OCI-LY3 (cell line): Measurements from ENCODE around the gene MRAP2.

Source experiments
- EZH2phosphoT487 ChIP-seq: fragments of 200-600 bp; shearing (Covaris generic); IDR thresholded peaks from 2 replicates; pipeline ENCODE4 v1.6.1; 2018; ENCODE audit warnings: antibody characterized with exemption, mixed run types, low read depth
- TF ChIP-seq, protein P1 (sequence below): fragments of 200-600, 300-600 bp; sonication (generic); IDR thresholded peaks from 2 replicates; pipeline ENCODE4 v1.5.1; 2014; ENCODE audit warnings: antibody characterized with exemption, low read length, low read depth

GRCh38 chr6:84007871-84008270 lies 25.7 kb upstream of the MRAP2 start:
- TF ChIP-seq EZH2phosphoT487 = no peak
- TF ChIP-seq, protein P1, sequence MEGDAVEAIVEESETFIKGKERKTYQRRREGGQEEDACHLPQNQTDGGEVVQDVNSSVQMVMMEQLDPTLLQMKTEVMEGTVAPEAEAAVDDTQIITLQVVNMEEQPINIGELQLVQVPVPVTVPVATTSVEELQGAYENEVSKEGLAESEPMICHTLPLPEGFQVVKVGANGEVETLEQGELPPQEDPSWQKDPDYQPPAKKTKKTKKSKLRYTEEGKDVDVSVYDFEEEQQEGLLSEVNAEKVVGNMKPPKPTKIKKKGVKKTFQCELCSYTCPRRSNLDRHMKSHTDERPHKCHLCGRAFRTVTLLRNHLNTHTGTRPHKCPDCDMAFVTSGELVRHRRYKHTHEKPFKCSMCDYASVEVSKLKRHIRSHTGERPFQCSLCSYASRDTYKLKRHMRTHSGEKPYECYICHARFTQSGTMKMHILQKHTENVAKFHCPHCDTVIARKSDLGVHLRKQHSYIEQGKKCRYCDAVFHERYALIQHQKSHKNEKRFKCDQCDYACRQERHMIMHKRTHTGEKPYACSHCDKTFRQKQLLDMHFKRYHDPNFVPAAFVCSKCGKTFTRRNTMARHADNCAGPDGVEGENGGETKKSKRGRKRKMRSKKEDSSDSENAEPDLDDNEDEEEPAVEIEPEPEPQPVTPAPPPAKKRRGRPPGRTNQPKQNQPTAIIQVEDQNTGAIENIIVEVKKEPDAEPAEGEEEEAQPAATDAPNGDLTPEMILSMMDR = no peak
